ENCODE results near the gene GLTPD2.

DNA sequence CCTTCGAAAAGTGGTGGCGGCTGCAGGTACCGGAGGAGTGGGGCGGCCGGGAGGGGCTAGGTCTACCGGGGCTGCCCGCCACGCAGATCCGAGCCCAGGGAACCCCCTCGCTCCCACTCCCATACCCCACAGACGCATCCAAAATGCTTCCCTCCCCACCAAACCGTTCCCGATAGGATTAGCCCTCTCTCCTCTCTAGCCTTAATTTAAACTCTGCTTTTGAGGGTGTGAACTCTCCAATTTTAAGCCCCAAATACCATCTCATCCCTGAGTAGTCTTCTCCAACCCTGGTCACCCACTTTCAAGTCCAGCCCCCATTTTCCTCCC is 48.8 kb upstream of the GLTPD2 start:
- TF ChIP-seq CTCF (IDR thresholded peaks at IDR 0.05) (no peak), POLR2A (IDR thresholded peaks at IDR 0.05) (no peak)

Measured in lower leg skin (tissue), 3 donors.